Activated CD4-positive, alpha-beta T cell treated with anti-CD3 and anti-CD28 coated beads for 48 hours (primary cell): Measurements from ENCODE around the gene HSPG2.
A peak's percentile ranks its signal among the peaks of the same experiment; 100 is the strongest.
"Not testable (repeated sequence)": the region's sequence is repeated elsewhere in the genome, so short reads cannot be mapped to it uniquely, and the experiment has no call there.

Experiments used
- DNase-seq: peaks from one replicate; pipeline ENCODE4 v3.0.0-alpha.2; 2020

The HSPG2 gene

DNA sequence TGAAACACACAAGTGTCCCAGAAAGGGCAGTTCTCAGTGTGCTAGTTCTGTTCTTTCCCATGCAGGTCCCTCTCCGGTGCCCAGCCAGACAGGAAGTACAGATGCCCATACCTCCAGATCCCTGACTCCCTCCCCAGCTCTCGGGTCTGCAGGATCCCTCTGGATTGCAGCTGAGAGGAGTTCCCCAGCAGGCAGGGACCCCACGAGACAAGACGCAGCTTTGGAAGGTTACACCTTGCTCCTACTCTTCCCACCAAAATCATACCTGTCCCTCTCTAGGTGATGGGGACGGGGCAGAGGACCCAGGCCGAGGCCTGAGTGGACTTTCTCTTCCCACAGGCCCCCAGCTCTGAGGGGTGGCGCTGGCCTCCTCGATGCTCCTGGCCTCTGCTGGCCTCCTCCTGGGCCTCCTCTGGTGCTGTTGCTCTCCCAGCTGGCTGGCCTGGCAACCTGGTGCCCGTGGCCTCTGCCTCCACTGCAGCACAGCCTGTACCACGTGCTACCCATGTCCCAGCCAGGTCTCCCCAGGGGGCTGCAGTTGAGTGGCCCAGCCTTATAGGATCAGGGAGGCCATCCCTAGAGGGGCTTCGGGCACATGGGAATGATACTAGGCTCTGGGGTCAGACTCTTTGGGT lies 115.6 kb downstream of the HSPG2 start:
- no peak for DNase-seq

- no peak for DNase-seq
Observed at GRCh38 chr1:21820597-21821232, 116.4 kb downstream of the HSPG2 start.

- DNase-seq, result peak; percentile 58
Observed at GRCh38 chr1:21818656-21819055, 118.5 kb downstream of the HSPG2 start.

- no peak for DNase-seq
Observed at GRCh38 chr1:21816602-21817302, 120.4 kb downstream of the HSPG2 start.

- DNase-seq, result no peak
Observed at GRCh38 chr1:21815724-21816321, 121.3 kb downstream of the HSPG2 start.

DNA sequence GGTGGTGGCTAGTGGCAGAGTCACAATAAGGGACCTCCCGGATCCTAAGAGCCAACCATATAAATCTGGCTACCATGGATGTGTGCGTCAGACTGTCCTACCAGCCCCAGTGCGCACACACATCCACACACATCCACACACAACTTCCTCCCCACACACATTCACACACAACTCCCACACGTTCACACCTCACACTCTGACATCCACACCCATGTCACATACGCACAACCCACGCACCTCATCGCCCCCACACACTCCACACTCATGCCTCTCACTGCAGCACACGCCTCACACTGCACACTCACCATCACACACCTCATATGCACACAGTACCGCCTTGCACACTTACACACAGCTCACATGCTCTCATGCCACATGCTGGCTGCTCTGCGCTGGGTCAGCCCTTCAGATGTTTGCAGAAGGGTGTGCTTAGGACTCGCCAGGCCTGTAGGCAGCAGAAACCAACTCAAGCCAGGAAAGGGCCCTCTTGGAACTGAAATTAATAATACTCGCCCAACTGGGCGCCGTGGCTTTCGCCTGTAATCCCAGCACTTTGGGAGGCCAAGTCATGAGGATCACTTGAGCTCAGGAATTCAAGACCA lies 122.0 kb downstream of the HSPG2 start:
- no peak for DNase-seq

DNA sequence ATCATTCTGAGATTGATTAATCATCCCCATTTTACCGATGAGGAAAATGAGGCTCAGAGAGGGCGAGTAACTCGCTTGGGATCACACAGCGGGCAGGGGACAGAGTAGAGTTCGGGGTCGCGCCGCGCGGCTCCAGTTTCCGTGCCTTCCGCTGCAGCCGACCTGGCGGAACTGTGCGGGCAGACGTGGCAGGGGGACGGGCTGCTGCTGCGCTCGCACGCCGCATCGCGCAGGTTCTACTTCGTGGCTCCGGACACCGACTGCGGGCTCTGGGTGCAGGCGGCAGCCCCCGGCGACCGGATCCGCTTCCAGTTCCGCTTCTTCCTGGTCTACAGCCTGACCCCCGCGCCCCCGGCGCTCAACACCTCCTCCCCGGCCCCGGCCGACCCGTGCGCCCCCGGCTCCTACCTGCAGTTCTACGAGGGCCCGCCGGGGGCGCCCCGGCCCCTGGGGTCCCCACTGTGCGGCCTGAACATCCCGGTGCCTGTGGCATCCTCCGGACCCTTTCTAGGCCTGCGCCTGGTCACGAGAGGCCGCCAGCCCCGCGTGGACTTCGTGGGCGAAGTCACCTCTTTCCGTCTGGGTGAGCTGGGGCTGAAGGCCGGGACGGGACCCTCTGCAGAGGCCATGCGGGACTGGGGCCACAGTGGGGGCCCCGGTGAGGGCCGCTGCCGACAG lies 122.7 kb downstream of the HSPG2 start:
- DNase-seq, result peak; percentile 48

- no peak for DNase-seq
Observed at GRCh38 chr1:21813542-21813941, 123.6 kb downstream of the HSPG2 start.

DNA sequence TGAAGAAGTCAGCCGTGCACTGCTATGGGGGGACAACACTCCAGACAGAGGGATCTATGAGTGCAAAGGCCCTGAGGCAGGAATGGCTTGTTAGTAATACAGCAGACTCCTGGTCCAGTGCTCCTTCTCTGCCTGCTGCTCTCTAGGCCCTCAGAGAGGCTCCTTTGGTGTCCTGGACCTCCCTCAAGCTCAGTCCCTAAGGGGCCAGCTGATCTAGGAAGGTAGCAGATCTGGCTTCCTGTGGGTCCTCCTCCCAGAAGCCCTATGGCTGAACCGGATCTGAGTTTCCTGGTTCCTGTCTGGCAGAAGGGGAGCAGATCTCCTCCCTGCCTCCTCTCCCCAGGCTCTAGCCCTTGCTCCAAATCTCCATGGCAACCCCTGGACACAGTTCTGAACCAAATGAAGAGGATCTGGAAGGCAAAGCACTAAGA lies 125.2 kb downstream of the HSPG2 start, which contains the start of gene LDLRAD2:
LDLRAD2 (plus strand) TSS at position 391 of the 431 bp plus-strand sequence. CDS start 187 bp downstream, outside the sequence.
- DNase-seq, result no peak

- DNase-seq, result no peak
Observed at GRCh38 chr1:21804536-21804935, 132.6 kb downstream of the HSPG2 start.

DNA sequence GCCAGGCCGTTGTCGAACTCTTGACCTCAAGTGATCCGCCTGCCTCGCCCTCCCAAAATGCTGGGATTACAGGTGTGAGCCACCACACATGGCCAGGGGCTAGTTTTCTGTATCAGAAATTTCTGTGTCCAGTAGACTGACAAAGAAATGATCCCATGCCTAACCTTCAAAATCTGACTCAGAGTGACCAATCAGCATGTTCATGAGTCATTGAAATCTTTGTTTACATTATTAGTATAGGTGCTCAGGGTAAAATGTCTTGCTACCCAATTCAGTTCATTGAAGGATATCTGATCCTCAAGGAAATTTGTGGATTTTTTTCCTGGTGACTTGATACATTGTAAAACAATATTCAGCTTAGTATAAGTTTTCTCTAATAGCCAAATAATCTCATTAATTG lies 136.0 kb downstream of the HSPG2 start:
- DNase-seq, result no peak

DNA sequence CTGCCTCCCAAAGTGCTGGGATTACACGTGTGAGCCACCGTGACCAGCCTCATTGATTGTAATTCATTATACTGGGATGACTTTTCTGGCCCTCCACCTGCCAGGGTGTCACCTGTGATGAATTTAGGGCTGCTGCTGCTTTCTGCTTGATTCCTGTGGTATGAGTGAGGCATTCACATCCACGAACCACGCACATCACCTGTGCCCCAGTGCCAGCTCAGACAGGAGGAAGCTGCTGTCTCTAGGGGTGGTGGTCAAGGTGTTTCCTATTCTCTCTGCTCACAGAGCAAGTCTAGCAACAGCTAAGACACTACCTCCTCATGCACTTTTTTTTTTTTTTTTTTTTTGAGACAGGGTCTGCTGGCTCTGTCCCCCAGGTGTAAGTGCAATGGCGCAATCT lies 137.4 kb downstream of the HSPG2 start:
- no peak for DNase-seq

DNA sequence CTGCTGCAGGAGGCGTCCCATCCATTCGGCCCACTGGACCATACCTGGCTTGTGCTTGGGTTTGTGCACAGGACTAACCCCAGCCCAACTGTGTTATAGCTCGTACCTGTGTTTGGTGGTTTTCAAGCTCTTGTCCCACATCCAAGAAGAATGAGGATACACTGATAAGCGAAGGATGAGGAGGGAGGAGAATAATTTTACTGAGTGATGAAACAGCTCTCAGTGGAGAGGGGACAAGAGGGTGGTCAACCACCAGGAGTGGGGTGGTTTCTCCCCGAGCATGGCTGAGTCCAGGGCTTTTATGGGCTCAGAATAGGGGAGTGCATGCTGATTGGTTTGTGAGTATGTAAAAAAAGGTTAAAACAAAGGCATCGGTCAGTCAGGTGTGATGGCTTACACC lies 142.0 kb downstream of the HSPG2 start:
- DNase-seq, result no peak

GRCh38 chr1:21794656-21795055 lies 142.5 kb downstream of the HSPG2 start:
- no peak for DNase-seq

DNA sequence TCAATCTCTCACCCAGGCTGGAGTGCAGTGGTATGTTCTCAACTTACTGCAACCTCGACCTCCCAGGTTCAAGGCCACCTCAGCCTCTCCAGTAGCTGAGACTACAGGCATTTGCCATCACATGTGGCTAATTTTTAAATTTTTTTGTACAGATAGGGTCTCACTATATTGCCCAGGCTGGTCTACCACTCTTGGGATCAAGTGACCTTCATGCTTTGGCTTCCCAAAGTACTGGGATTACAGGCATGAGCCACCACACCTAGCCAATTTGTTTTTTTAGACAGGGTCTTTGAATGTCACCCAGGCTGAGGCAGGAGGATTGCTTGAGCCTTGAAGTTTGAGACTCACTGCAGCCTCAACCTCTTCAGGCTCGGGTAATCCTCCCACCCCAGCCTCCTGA lies 144.0 kb downstream of the HSPG2 start:
- no peak for DNase-seq

DNA sequence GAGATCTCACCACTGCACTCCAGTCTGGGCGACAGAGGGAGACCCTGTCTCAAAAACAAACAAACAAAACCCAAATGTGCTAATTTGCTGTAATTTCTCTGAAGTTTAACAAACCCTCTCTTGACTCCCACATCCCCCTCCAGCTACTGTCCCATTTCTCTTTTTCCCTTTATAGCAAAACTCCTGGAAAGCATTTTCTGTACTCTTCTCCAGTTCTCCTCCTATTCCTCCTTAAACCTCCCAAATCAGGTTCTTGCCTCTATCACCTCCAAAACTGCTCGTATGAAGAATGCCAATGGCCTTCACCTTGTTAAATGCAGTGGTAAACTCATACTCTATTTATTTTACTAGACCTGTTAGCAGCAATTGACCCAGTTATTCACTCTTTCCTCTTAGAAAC lies 150.5 kb downstream of the HSPG2 start:
- no peak for DNase-seq

- not testable (repeated sequence) for DNase-seq
Observed at GRCh38 chr1:21785764-21786163, 151.3 kb downstream of the HSPG2 start.

DNA sequence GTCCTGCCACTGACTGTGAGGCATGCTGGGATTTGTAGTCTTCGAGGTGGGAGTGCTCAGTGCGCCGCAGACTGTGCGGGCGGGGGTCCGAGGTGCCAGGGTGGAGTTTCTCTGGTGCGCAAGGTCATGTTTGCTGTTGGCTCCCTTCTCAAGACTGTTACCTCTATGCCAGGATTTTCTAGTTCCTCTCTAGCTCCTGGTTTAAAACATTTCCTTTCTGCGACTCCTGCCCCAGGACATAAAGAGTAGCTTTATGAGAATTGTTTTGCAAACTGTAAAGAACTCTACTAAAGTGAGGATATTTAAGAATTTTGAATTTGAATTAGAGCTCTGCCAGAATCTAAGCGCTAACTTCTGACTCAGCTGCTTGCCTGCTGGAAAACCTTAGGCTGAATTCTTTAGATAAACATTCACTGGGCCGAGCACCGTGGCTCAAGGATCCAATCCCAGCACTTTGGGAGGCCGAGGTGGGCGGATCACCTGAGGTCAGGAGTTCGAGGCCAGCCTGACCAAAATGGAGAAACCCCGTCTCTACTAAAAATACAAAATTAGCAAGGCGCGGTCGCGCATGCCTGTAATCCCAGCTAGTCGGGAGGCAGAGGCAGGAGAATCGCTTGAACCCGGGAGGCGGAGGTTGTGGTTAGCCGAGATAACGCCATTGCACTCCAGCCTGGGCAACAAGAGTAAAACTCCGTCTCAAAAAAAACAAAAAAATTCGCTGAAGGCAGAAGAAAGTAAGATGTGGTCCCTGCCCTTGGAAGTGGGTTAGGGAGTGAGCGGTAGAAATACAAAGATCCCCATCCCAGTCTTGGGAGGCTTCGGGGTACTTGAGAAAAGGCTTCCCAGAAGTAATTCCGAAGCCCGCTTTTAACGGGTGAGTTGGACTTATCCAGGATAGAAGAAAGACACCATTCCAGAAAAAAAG lies 153.2 kb downstream of the HSPG2 start:
- DNase-seq, result no peak

DNA sequence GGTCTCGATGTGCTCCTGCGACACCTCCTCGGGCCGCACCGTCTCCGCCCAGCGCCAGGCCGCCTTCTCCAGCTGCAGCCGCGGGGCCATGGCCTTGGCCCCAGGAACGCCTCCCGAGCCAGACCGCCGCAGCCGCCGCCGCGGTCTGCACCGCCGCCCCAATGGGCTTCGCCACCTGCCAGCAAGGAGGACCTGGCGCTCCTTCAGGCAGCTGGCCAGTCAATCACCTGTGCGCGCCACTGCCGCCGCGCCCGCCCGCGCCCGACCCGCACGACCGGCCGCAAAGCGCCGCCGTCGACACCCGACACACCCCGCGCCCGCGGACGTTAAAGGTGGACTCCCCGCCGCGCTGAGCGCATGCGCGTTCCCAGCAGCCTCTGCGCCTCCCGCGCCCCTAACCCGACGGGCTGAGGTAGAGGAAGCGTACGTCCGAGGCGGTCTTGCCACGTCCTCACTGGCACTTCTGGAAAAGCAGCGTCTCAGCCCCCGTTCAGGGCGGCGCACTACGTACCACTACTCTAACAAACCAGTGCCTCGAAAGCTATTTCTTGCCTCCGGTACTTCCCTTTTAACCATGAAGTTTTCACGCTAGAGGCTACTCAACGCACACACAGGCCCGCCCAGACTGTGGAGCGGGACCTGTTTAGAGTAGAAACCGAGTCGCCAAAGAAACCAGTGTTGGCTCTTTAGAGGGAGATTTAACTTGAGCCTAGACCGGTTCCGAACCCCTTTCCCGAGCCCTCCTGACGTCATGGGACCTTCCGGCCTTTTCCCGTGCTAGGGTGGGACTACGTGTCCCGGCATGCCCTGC lies 154.0 kb downstream of the HSPG2 start, which contains the start of gene USP48:
USP48 (minus strand) TSS at position 282 of the 811 bp plus-strand sequence; CDS start at position 90, 192 bp downstream.
- peak; percentile 98 for DNase-seq

GRCh38 chr1:21782349-21782867 lies 154.7 kb downstream of the HSPG2 start:
- DNase-seq, result peak; percentile 64
